HEK293T (cell line): Measurements from ENCODE around the gene SH2D6.

Experiments used
- CTCF ChIA-PET: fragments of 350-600 bp; formaldehyde crosslinking; extraction: SDS; loops from one replicate; lab custom pipeline; 2021; ENCODE audit warnings: antibody characterized with exemption, inconsistent platforms; lab: Yijun Ruan, JAX
- POLR2A ChIA-PET: fragments of 350-600 bp; formaldehyde crosslinking; extraction: SDS; loops from one replicate; lab custom pipeline; 2020; ENCODE audit warnings: antibody characterized with exemption, inconsistent platforms; lab: Yijun Ruan, JAX
- DNase-seq: peaks from one replicate; pipeline ENCODE4 v3.0.0; 2012; ENCODE audit warnings: mixed read lengths; ENCODE audit errors: extremely low spot score
- ARNT ChIP-seq: fragments of 450-650 bp; IDR thresholded peaks from 2 replicates; pipeline ENCODE4 v1.6.1; 2017; ENCODE audit warnings: mild to moderate bottlenecking
- BHLHE40 ChIP-seq: fragments of 450-650 bp; IDR thresholded peaks from 2 replicates; pipeline ENCODE4 v1.6.1; 2016; ENCODE audit warnings: mild to moderate bottlenecking, moderate library complexity, borderline replicate concordance
- CTBP1 ChIP-seq: fragments of 450-650 bp; IDR thresholded peaks from 2 replicates; pipeline ENCODE4 v1.6.1; 2016; ENCODE audit warnings: borderline replicate concordance
- ELF4 ChIP-seq: fragments of 450-650 bp; IDR thresholded peaks from 2 replicates; pipeline ENCODE4 v1.6.1; 2017; ENCODE audit warnings: antibody characterized with exemption
- FOXA1 ChIP-seq: fragments of 450-650 bp; IDR thresholded peaks from 2 replicates; pipeline ENCODE4 v1.6.1; 2016; ENCODE audit warnings: mild to moderate bottlenecking
- FOXK2 ChIP-seq: fragments of 450-650 bp; IDR thresholded peaks from 2 replicates; pipeline ENCODE4 v1.6.1; 2016; ENCODE audit warnings: mild to moderate bottlenecking
- FOXM1 ChIP-seq: fragments of 450-650 bp; IDR thresholded peaks from 2 replicates; pipeline ENCODE4 v1.6.1; 2017; ENCODE audit warnings: mild to moderate bottlenecking, borderline replicate concordance
- HDGF ChIP-seq: fragments of 450-650 bp; IDR thresholded peaks from 2 replicates; pipeline ENCODE4 v1.6.1; 2017; ENCODE audit warnings: antibody characterized with exemption, borderline replicate concordance
- L3MBTL2 ChIP-seq: fragments of 450-650 bp; conservative IDR thresholded peaks from 2 replicates; pipeline ENCODE4 v1.6.1; 2016; ENCODE audit warnings: mild to moderate bottlenecking
- LEF1 ChIP-seq: fragments of 450-650 bp; IDR thresholded peaks from 2 replicates; pipeline ENCODE4 v1.6.1; 2017; ENCODE audit warnings: mild to moderate bottlenecking, borderline replicate concordance
- NFRKB ChIP-seq: fragments of 450-650 bp; IDR thresholded peaks from 2 replicates; pipeline ENCODE4 v1.6.1; 2016; ENCODE audit warnings: mild to moderate bottlenecking, moderate library complexity
- SP1 ChIP-seq: fragments of 450-650 bp; IDR thresholded peaks from 2 replicates; pipeline ENCODE4 v1.6.1; 2017
- SUZ12 ChIP-seq: fragments of 450-650 bp; IDR thresholded peaks from 2 replicates; pipeline ENCODE4 v1.6.1; 2016; ENCODE audit warnings: mild to moderate bottlenecking
- TARDBP ChIP-seq: fragments of 450-650 bp; IDR thresholded peaks from 2 replicates; pipeline ENCODE4 v1.6.1; 2016
- ZNF384 ChIP-seq: fragments of 450-650 bp; IDR thresholded peaks from 2 replicates; pipeline ENCODE4 v1.6.1; 2016
- TF ChIP-seq, protein P1 (sequence below): fragments of 450-650 bp; IDR thresholded peaks from 2 replicates; pipeline ENCODE4 v1.6.1; 2016

The SH2D6 gene

GRCh38 chr2:85440729-85441128, 22.2 kb downstream of the SH2D6 start:
- CTCF ChIA-PET = no interaction called here

GRCh38 chr2:85441864-85442263, 23.4 kb downstream of the SH2D6 start:
- POLR2A ChIA-PET = interaction anchor here (0.7 to 3.2 kb wide), 3 partner anchors 97 to 136 kb away, joined by 3 to 13 read pairs (median 4); partner anchors contain the start of gene MAT2A
- TF ChIP-seq FOXA1 (no peak), ELF4 (no peak)
- CTCF ChIA-PET = no interaction called here
- no peak for DNase-seq

More at GRCh38 chr2:85440729-85441128, 22.2 kb downstream of the SH2D6 start:
- DNase-seq = no peak
- POLR2A ChIA-PET = interaction anchor here (3.2 kb wide), 1 partner anchor 98 kb away, joined by 13 read pairs; the partner anchor contains the start of gene MAT2A
- TF ChIP-seq, protein P1, sequence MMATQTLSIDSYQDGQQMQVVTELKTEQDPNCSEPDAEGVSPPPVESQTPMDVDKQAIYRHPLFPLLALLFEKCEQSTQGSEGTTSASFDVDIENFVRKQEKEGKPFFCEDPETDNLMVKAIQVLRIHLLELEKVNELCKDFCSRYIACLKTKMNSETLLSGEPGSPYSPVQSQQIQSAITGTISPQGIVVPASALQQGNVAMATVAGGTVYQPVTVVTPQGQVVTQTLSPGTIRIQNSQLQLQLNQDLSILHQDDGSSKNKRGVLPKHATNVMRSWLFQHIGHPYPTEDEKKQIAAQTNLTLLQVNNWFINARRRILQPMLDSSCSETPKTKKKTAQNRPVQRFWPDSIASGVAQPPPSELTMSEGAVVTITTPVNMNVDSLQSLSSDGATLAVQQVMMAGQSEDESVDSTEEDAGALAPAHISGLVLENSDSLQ = no peak
- no peak for TF ChIP-seq SUZ12
- no peak for TF ChIP-seq FOXM1

GRCh38 chr2:85444629-85445172, 26.2 kb downstream of the SH2D6 start:
- POLR2A ChIA-PET = interaction anchor here (1.0 to 5.9 kb wide), 5 partner anchors 11 to 95 kb away, joined by 3 to 35 read pairs (median 6); partner anchors contain the start of genes MAT2A and SH2D6
- TF ChIP-seq NFRKB (no peak), SUZ12 (no peak), FOXA1 (no peak), ARNT (no peak), ZNF384 (no peak), LEF1 (no peak), FOXK2 (no peak), CTBP1 (no peak), SP1 (no peak), FOXM1 (no peak), L3MBTL2 (no peak), TARDBP (no peak), HDGF (no peak), BHLHE40 (no peak), ELF4 (no peak)
- TF ChIP-seq, protein P1 = no peak
- no peak for DNase-seq
- CTCF ChIA-PET = interaction anchor here (0.6 kb wide), 1 partner anchor 15 kb away, joined by 4 read pairs; no protein-coding TSS in a partner anchor

DNA sequence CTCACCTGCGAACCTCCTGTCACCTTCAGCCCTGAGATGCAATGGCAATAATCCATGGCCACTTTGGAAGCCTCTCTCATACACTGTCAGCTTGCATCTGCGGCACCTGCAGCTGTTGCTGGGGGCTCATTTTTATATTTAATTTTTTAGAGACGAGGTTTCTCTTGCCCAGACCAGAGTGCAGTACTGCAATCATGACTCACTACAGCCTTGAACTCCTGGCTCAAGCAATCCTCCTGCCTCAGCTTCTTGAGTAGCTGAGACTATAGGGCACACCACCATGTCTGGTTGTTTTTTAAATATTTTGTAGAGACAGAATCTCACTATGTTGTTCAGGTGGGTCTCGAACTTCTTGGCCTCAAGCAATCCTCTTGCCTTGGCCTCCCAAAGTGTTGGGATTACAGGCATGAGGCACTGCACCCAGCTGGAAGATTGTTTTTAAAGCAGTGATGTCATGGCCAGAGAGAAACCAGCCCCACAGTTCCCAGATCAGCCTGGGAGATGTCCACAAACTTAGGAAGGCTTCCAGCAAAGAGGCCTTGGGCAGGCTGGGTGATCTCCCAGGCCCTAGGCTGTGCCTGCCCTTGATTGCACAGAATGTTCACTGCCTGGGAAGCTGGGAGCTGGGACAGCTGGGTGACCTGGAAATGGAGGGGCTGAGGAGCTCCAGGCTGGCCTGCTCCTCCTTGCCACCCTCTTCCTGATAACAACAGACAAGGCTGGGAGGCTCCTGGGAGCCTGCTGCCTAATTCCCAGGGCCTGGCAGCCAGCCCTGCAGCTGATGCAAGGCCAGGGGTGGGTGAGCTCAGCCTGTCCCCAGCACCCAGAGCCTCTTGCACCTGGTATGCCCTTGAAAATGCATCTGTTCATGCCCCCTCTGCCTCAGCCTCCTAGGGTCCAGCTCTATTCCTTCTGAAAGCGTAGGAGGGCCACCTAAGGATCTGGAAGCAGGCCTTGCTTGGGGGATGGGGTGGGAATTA, 27.1 kb downstream of the SH2D6 start:
- CTCF ChIA-PET = interaction anchor here (1.0 kb wide), 1 partner anchor 25 kb away, joined by 3 read pairs; no protein-coding TSS in a partner anchor
- DNase-seq = no peak
- TF ChIP-seq FOXM1 (no peak), ARNT (no peak), ELF4 (no peak), SP1 (no peak)
- POLR2A ChIA-PET = interaction anchor here (1.0 to 5.9 kb wide), 8 partner anchors 8 to 94 kb away, joined by 3 to 35 read pairs (median 7); partner anchors contain the start of genes MAT2A and SH2D6

DNA sequence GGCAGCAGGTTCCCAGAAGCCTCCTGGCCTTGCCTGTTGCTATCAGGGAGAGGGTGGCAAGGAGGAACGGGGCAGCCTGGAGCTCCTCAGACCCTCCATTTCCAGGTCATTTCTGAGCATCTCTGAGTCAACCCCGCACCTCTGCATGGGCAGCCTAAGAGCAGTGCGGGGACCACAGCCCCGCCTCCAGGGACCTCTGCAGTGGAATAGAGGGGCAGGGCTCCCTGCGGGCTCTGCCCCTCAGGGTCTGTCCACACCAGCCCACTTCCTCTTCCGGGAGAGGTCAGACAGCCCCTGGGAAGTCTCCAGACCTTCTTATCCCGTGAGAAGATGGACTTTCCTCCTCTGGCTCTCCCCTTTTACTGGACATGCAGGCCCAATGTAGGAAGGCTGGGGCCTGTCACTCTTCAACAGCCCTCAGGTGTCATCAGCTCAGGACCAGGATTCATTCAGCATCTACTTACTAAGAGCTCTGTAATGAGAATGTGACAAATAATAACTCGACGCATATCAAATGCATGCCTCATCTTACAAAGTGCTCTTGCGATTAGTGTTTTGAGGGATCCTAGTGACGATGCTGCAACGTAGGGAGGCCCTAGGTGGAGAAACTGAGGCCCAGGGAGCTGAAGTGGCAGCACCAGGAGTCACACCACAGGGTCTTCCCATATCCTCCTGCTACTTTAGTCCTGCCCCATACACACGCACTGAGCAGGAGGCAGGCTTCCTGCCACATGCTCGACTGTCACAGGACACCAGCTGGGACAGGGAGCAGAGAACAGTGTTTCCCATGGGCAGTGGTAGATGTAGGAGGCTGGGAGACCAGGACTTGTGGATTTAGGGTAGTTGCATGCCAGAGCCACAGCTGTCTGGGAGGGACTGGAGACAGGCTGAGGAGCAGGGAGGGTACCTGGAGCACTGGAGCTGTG, 28.0 kb downstream of the SH2D6 start:
- CTCF ChIA-PET = no interaction called here
- DNase-seq = no peak
- TF ChIP-seq ZNF384 = no peak
- TF ChIP-seq SP1 = no peak
- TF ChIP-seq FOXA1 = no peak
- no peak for TF ChIP-seq L3MBTL2
- TF ChIP-seq, protein P1 = no peak
- TF ChIP-seq HDGF = no peak
- TF ChIP-seq BHLHE40 = no peak
- no peak for TF ChIP-seq CTBP1
- no peak for TF ChIP-seq LEF1
- TF ChIP-seq SUZ12 = no peak
- no peak for TF ChIP-seq TARDBP
- no peak for TF ChIP-seq ARNT
- no peak for TF ChIP-seq FOXK2
- TF ChIP-seq ELF4 = no peak
- TF ChIP-seq NFRKB = no peak
- TF ChIP-seq FOXM1 = no peak

More for the DNA sequence above, 28.0 kb downstream of the SH2D6 start:
- POLR2A ChIA-PET = interaction anchor here (1.3 to 5.9 kb wide), 5 partner anchors 9 to 92 kb away, joined by 4 to 35 read pairs (median 14); partner anchors contain the start of genes MAT2A and SH2D6
